AG09309 (cell line): ENCODE measurements around the gene C1QTNF1.

Source experiments
- DNase-seq: peaks from one replicate; pipeline ENCODE4 v3.0.0-alpha.2; 2010; ENCODE audit warnings: low read depth
- H3K4me3 ChIP-seq: 2 replicates; pipeline ENCODE4 v1.5.1; 2011; ENCODE audit warnings: mild to moderate bottlenecking, low read depth, low read length, moderate library complexity; ENCODE audit not compliant: control insufficient read depth
- TF ChIP-seq, protein P1 (sequence below): IDR thresholded peaks from 2 replicates; pipeline ENCODE4 v1.5.1; 2011; ENCODE audit warnings: mild to moderate bottlenecking, low read depth, low read length, inconsistent platforms; ENCODE audit not compliant: insufficient read depth, control insufficient read depth; ENCODE audit errors: missing control alignments

Gene C1QTNF1

DNA sequence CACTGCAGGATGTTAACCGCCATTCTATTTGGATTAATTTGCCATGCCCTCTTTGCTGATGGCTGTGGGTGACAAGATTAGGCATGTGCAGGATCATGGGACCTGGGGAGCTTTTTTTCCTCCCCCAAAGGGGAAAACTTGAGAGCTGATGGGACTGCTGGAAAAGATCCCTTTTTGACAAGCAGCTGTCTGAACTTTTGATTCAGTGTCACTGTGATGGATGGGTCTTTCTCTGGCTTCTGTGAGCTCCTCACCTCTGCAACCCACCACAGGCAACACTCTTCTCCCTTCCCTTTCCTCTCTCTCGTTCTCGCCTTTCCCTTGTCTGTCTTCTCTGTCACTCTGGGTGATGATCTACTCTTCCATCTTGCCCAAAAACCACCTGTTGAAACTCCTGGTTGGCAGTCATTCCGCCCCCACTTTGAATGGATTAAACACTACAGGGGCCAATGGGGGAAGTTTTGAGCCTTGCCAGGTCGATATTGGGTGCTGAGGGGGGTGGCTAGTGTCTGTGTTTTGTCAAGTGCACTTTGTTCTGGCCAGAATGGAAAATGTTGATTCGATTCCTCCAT, 11.3 kb upstream of the C1QTNF1 start:
- DNase-seq = no peak
- no peak overlapping the region for H3K4me3 ChIP-seq
- TF ChIP-seq, protein P1, sequence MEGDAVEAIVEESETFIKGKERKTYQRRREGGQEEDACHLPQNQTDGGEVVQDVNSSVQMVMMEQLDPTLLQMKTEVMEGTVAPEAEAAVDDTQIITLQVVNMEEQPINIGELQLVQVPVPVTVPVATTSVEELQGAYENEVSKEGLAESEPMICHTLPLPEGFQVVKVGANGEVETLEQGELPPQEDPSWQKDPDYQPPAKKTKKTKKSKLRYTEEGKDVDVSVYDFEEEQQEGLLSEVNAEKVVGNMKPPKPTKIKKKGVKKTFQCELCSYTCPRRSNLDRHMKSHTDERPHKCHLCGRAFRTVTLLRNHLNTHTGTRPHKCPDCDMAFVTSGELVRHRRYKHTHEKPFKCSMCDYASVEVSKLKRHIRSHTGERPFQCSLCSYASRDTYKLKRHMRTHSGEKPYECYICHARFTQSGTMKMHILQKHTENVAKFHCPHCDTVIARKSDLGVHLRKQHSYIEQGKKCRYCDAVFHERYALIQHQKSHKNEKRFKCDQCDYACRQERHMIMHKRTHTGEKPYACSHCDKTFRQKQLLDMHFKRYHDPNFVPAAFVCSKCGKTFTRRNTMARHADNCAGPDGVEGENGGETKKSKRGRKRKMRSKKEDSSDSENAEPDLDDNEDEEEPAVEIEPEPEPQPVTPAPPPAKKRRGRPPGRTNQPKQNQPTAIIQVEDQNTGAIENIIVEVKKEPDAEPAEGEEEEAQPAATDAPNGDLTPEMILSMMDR = no peak

DNA sequence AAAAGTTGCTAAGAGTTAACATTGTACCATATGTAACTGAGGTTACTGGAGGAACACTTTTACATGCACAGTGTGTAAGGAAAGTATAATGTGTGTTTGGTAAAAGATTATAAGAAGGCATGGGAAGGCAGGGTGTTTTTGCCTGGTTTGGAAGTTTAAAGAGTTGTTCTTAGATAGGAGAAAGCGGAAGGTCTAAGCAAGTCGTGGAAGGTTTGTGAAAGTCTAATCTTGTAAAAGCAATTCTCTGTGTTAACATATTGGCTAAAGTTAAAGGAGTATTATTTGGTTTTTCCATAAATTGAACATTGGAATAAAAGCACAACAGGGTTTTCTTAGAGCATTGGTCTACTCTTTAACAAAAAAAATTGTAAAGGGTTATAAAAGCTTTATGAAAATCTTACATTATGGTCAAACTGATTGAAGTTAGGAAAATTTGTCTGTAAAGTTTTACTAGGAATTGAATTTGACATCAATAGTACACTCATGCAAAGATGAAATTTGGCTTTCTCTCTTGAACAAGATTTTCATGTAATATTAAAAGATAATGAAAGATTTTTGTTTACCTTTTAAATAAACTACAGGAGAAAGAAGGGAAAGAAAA, 9.7 kb upstream of the C1QTNF1 start:
- TF ChIP-seq, protein P1 = no peak
- DNase-seq = no peak
- H3K4me3 ChIP-seq = no peak overlapping the region

DNA sequence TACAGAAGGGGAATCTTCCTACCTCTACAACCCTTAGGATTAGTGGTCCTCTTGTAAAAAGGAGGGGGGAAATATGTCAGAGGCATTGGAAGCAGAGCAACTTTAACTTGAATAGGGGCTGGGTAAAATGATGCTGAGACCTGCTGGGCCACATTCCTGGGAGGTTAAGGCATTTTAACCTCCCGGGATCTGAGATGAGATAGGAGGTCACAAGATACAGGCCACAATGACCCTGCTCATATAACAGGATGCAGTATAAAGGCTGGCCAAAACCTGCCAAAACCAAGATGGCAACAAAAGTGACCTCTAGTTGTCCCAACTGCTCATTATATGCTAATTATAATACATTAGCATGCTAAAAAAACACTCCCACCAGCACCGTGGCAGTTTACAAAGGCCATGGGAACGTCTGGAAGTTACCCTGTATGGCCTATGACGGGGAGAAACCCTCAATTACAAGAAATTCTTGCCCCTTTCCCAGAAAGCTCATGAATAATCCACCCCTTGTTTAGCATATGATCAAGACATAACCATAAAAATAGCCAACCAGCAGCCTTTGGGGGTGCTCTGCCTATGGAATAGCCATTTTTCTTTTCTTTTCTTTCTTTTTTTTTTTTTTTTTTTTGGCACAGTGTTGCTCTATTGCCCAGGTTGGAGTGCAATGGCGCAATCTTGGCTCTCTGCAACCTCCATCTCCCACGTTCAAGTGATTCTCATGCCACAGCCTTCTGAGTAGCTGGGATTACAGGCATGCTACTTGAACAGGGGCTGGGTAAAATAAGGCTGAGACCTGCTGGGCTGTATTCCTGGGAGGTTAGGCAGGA, 6.2 kb upstream of the C1QTNF1 start:
- no peak overlapping the region for H3K4me3 ChIP-seq
- TF ChIP-seq, protein P1 = no peak
- DNase-seq = no peak

DNA sequence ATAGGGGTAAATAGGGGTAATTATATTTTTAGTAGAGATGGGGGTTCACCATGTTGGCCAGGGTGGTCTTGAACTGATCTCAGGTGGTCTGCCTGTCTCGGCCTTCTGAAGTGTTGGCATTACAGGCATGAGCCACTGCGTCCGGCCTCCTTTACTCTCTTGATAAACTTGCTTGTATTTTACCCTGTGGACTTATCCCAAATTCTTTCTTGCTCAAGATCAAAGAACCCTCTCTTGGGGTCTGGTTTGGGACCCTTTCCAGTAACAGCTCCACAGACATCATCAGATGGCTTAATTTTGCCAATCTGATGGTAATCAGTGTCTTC, 5.6 kb upstream of the C1QTNF1 start:
- H3K4me3 ChIP-seq = no peak overlapping the region
- no peak for DNase-seq
- TF ChIP-seq, protein P1 = no peak

DNA sequence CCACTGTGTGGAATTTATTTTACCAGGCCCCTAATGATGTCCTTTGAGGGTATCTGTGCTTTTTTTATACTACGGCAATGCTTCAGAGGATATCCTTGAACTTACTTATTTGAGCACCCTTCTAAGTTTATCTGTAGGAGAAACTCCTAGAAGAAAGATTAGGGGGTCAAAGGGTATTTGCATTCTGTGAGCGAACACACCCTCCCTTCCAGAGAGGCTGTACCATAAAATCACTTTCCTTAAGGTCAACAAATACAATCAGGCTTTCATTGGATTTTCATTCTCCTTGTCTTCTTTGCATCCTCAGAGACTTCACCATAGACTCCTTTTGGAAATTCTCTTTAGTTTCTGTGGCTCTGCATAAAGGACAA, 4.7 kb upstream of the C1QTNF1 start:
- TF ChIP-seq, protein P1 = no peak
- no peak for DNase-seq
- no peak overlapping the region for H3K4me3 ChIP-seq

DNA sequence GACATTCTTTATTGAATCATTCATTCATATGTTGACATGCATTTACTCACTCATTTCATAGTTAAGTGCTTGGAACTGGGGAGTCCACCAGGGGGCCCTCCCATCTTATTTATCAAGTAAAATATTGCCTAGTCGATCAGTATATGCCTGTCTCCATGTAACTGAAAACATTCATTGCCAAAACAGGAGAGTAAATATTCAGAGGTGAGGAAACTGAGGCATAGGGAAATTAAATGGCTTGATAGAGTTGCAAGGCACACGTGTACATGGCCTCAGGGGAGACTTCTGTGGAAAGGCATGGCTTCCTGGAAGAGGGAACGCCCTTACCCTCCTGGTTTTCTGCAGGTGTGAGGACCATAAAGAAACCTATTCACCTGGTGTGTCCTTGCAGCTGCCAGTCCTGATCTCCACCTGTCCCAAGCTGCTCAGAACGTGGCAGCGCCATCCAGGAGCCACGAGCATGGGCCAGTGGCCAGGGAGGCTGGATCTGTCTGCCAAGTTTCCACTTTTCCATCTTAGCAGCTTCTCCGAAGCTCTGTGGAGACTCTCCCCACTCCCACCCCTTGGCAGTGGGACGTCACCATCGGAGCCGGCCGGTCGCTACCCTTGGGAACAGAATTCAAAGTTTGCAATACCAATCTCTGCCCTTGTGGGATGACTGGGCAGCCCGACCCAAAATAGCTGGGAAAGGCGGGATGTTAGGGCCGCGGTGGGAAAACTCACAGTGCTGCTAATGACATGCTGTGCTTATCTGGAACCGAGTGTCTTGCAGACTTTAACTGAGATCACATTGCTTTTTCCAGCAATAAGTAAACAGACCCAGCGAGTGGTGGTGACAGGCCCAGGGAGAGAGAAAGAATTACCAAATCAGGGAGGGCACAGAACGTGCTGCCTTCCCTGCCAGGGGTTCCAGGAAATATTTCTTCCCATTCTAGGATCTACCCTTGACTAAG, 4.1 kb upstream of the C1QTNF1 start:
- no peak overlapping the region for H3K4me3 ChIP-seq
- no peak for DNase-seq
- TF ChIP-seq, protein P1 = peak; percentile 80
